GM12878 (cell line): ENCODE data around the gene TUBA1A. TPM values are rescaled to one million over a fixed set of nuclear protein-coding genes. Genes with fewer than 3 reads are reported as not detected.

Experiments used
- ATAC-seq: fragments of 200-7000 bp; cut with Tn5 transposase; 3 replicates; pipeline ENCODE4 v1.9.1; 2020; ENCODE audit warnings: mild to moderate bottlenecking, moderate library complexity
- BruUV-seq: library from RNA; stranded (reverse); fragments of 400-500 nt; replicated peaks from 2 replicates; lab custom pipeline; 2021; lab: Mats Ljungman, UMichigan
- CTCF ChIA-PET: fragments of 300-600 bp; sonication (Branson Sonifier 250); formaldehyde crosslinking; extraction: SDS; loops from one replicate; lab custom pipeline; 2021; ENCODE audit warnings: inconsistent platforms; lab: Yijun Ruan, JAX
- POLR2A ChIA-PET: fragments of 350-600 bp; formaldehyde crosslinking; extraction: SDS; loops from one replicate; lab custom pipeline; 2021; ENCODE audit warnings: inconsistent platforms; lab: Charles Lee
- RAD21 ChIA-PET: fragments of 300-600 bp; sonication (Branson Sonifier 250); formaldehyde crosslinking; loops from one replicate; lab custom pipeline; 2023; ENCODE audit warnings: antibody characterized with exemption; ENCODE audit not compliant: unreplicated experiment; lab: Charles Lee
- SMC1A ChIA-PET: fragments of 300-600 bp; sonication (Branson Sonifier 250); formaldehyde crosslinking; loops from one replicate; lab custom pipeline; 2023; ENCODE audit not compliant: unreplicated experiment, uncharacterized antibody; lab: Charles Lee
- DNase-seq: peaks from one replicate; pipeline ENCODE4 v3.0.0-alpha.2; 2011; ENCODE audit warnings: low read depth, low spot score
- FAIRE-seq: peaks from 3 replicates; lab custom pipeline; 2011; peaks lifted over from hg19 to GRCh38; lab: Jason Lieb, UNC
- H2AFZ ChIP-seq: 2 replicates; pipeline ENCODE4 v1.6.0; 2011; ENCODE audit warnings: low read depth, low read length, control low read depth; ENCODE audit not compliant: control insufficient read depth
- H3K27ac ChIP-seq: 2 replicates; pipeline ENCODE4 v1.5.1; 2011; ENCODE audit warnings: control low read depth; ENCODE audit not compliant: control insufficient read depth, insufficient read depth
- H3K27me3 ChIP-seq, 2 experiments: replicated peaks in 1 of 2; 2 replicates each; pipeline versions ENCODE4 v1.6.0 to v1.6.1; 2011; ENCODE audit warnings: low read length in 1 of 2; ENCODE audit not compliant: control insufficient read depth in 2 of 2, insufficient read depth in 2 of 2
- H3K36me3 ChIP-seq, 2 experiments: 2 replicates each; pipeline ENCODE4 v1.5.1; 2011; ENCODE audit warnings: low read length in 1 of 2; ENCODE audit not compliant: control insufficient read depth in 2 of 2, insufficient read depth in 2 of 2
- H3K4me1 ChIP-seq: 2 replicates; pipeline ENCODE4 v1.6.1; 2011; ENCODE audit warnings: mild to moderate bottlenecking, low read length, moderate library complexity, mixed read lengths; ENCODE audit not compliant: control insufficient read depth, insufficient read depth
- H3K4me2 ChIP-seq: 2 replicates; pipeline ENCODE4 v1.6.0; 2011; ENCODE audit warnings: control low read depth; ENCODE audit not compliant: control insufficient read depth, insufficient read depth
- H3K4me3 ChIP-seq: fragments of 200-600 bp; sonication (generic); 2 replicates; pipeline ENCODE4 v1.5.1; 2016
- H3K79me2 ChIP-seq: 2 replicates; pipeline ENCODE4 v1.6.0; 2011; ENCODE audit warnings: low read length; ENCODE audit not compliant: control insufficient read depth, insufficient read depth
- H3K9ac ChIP-seq: 2 replicates; pipeline ENCODE4 v1.8.0; 2011; ENCODE audit warnings: low read length, control low read depth, mixed read lengths; ENCODE audit not compliant: control insufficient read depth, insufficient read depth
- H3K9me3 ChIP-seq: replicated peaks from 3 replicates; pipeline ENCODE4 v1.5.1; 2011; ENCODE audit warnings: mild to moderate bottlenecking, low read length; ENCODE audit not compliant: control insufficient read depth, insufficient read depth
- H4K20me1 ChIP-seq: 2 replicates; pipeline ENCODE4 v1.6.0; 2011; ENCODE audit not compliant: control insufficient read depth, insufficient read depth
- CHD1 ChIP-seq: IDR thresholded peaks from 2 replicates; pipeline ENCODE4 v1.6.1; 2012; ENCODE audit warnings: low read depth, low read length, improper control_type of control experiment
- CREB1 ChIP-seq: IDR thresholded peaks from 2 replicates; pipeline ENCODE4 v1.6.1; 2012; ENCODE audit warnings: low read depth, mild to moderate bottlenecking, inconsistent platforms
- ETV6 ChIP-seq, 2 experiments: fragments of 450-650 bp in 1 of 2; IDR thresholded peaks in 1 of 2; conservative IDR thresholded peaks in 1 of 2; 2 replicates each; pipeline ENCODE4 v1.6.1; 2014; ENCODE audit warnings: antibody characterized with exemption in 1 of 2, borderline replicate concordance in 1 of 2, low read depth in 1 of 2, mild to moderate bottlenecking in 1 of 2, moderate library complexity in 1 of 2
- GATAD2B ChIP-seq: fragments of 450-650 bp; conservative IDR thresholded peaks from 2 replicates; pipeline ENCODE4 v1.6.1; 2017; ENCODE audit warnings: low read depth, mild to moderate bottlenecking, moderate library complexity
- HDAC2 ChIP-seq: fragments of 200-600 bp; sonication (generic); IDR thresholded peaks from 2 replicates; pipeline ENCODE4 v1.6.1; 2017
- HDAC6 ChIP-seq: fragments of 200-600 bp; sonication (generic); IDR thresholded peaks from one replicate; pipeline ENCODE4 v1.8.0; 2017; ENCODE audit warnings: antibody characterized with exemption; ENCODE audit not compliant: unreplicated experiment
- JUND ChIP-seq: IDR thresholded peaks from 2 replicates; pipeline ENCODE4 v1.6.1; 2012; ENCODE audit warnings: low read depth, mild to moderate bottlenecking, low read length, improper control_type of control experiment, moderate library complexity
- NBN ChIP-seq: fragments of 450-650 bp; IDR thresholded peaks from 2 replicates; pipeline ENCODE4 v1.6.1; 2016
- NFYA ChIP-seq: IDR thresholded peaks from 2 replicates; pipeline ENCODE4 v1.6.1; 2011; ENCODE audit warnings: low read depth, mild to moderate bottlenecking, low read length, improper control_type of control experiment, borderline replicate concordance
- RBBP5 ChIP-seq: fragments of 200-600 bp; sonication (generic); conservative IDR thresholded peaks from 2 replicates; pipeline ENCODE4 v1.6.1; 2016
- SREBF1 ChIP-seq: IDR thresholded peaks from 2 replicates; pipeline ENCODE4 v1.6.1; 2012; ENCODE audit warnings: mild to moderate bottlenecking, low read length
- TCF7 ChIP-seq: IDR thresholded peaks from 2 replicates; pipeline ENCODE4 v1.6.1; 2014; ENCODE audit warnings: antibody characterized with exemption, borderline replicate concordance
- WGBS: methylation state at CpG from one replicate; pipeline ENCODE4 v1.1.6; 2016; ENCODE audit warnings: low lambda C conversion rate; ENCODE audit not compliant: insufficient replicate concordance, insufficient coverage; ENCODE audit errors: missing lambda C conversion rate; 5-methylcytosine and 5-hydroxymethylcytosine counted together
- in situ Hi-C: fragments of 300-500 bp; cut with MboI; formaldehyde crosslinking; loops from 9 replicates; pipeline ENCODE4 v1.14.3; 2018; ENCODE audit warnings: mixed read lengths
- intact Hi-C: fragments of 100-400 bp; cut with micrococcal nuclease; formaldehyde crosslinking; loops from one replicate; pipeline ENCODE4 v1.14.2; 2022; ENCODE audit not compliant: unreplicated experiment
- polyA plus RNA-seq, 11 experiments: library from polyadenylated mRNA; depleted of rRNA in 4 of 11; unstranded in 6 of 11; stranded (reverse) in 5 of 11; fragments of >200 nt; fragmentation: Nextera tagmentation in 4 of 11; fragmentation: Illumina TruSeq in 1 of 11; extraction: Ambion mirVana in 4 of 11; extraction: Trizol in 1 of 11; gene quantifications; 1 replicate in 1 of 11; 2 replicates in 10 of 11; pipeline versions ENCODE4 v1.2.1 to v1.2.3, GENCODE V29; 2011 to 2016; ENCODE audit warnings: inconsistent platforms in 2 of 11, missing spikeins in 2 of 11, low read depth in 1 of 11
- total RNA-seq, 4 experiments: library from RNA; depleted of rRNA in 3 of 4; stranded (reverse); fragments of >200 nt in 3 of 4; fragmentation: Illumina TruSeq in 1 of 4; extraction: Trizol in 1 of 4; gene quantifications; 2 replicates each; pipeline versions ENCODE4 v1.2.1 to v1.2.3, GENCODE V29; 2013 to 2021

The TUBA1A gene
- total and polyA plus RNA-seq, 10 of the 15 experiments (the other 5 are each of a cell fraction or from before 2014, with no cell fraction given): 129 to 496 (median 249) TPM

DNA sequence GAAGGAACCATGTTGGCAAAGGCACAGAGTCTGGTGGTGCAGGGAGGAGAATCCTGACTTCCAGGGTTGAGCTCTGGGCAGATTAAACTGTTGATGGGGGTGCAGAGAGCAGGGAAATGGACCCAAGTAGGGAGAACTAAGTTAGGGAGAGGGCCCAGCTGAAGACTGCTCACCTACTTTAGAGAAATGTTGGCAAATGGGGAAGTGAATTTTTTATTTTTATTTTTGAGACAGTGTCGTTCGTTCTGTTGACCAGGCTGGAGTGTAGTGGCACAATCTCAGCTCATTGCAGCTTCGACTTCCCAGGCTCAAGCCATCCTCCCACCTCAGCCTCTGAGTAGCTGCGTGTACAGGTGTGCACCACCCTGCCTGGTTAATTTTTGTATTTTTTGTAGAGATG is 32.1 kb upstream of the TUBA1A start:
- POLR2A ChIA-PET: no interaction called here
- Histone ChIP-seq H2AFZ (no peak overlapping the region), H3K4me2 (no peak overlapping the region), H3K27ac (no peak overlapping the region), H3K4me3 (no peak overlapping the region), H3K9me3 (no peaks in the 10 kb centered on the region), H3K36me3 (no peaks in the 10 kb centered on the region), H3K4me1 (no peaks in the 10 kb centered on the region), H3K27me3 (no peaks in the 10 kb centered on the region), H3K9ac (no peak overlapping the region), H3K79me2 (no peaks in the 10 kb centered on the region), H4K20me1 (no peaks in the 10 kb centered on the region)
- FAIRE-seq (no peak), ATAC-seq (no peak), DNase-seq (no peak)
- TF ChIP-seq TCF7 (no peak), ETV6 (conservative IDR thresholded peaks at IDR 0.05 in 1 of 2, IDR thresholded peaks at IDR 0.05 in 1 of 2; ENCODE audit: borderline replicate concordance in 1 of 2, low read depth in 1 of 2) (no peak), NBN (no peak), RBBP5 (no peak), SREBF1 (no peak), NFYA (no peak), HDAC2 (no peak), GATAD2B (no peak), CHD1 (no peak), CREB1 (no peak), JUND (no peak), HDAC6 (no peak)
- BruUV-seq: no TSS peak
- SMC1A ChIA-PET: interaction anchor here (1.1 kb wide), 1 partner anchor 21 kb away, joined by 3 read pairs; no protein-coding TSS in a partner anchor
- WGBS: 18% methylated on average over 4 of the region's 4 CpGs
- CTCF ChIA-PET: interaction anchor here (2.4 kb wide), 1 partner anchor 11 kb away, joined by 11 read pairs; no protein-coding TSS in a partner anchor
- in situ Hi-C loops (no loop called here), intact Hi-C loops (no loop called here)
- RAD21 ChIA-PET: no interaction called here
